Natural killer cell treated with Interleukin-12 subunit alpha and Interleukin-12 subunit beta and Interleukin-15 and Interleukin-18, amount 100 ng/mL, for 72 hours (primary cell): ENCODE measurements around the gene ZBP1. TPM values are rescaled to one million over a fixed set of nuclear protein-coding genes. Genes with fewer than 3 reads are reported as not detected.

Source experiments
- ATAC-seq, 2 donors: fragments of 150-1000 bp; cut with Tn5 transposase in 1 of 2; sonication (Bioruptor Pico), chemical (Tn5 transposase) in 1 of 2; 2 replicates each; pipeline ENCODE4 v1.10.0; 2021
- DNase-seq: peaks from one replicate; pipeline ENCODE4 v3.0.0; 2022; ENCODE audit warnings: low spot score
- H3K27ac Mint-ChIP-seq, 2 donors: 1 replicate in 1 of 2; 2 replicates in 1 of 2; pipeline ENCODE4 v1.8.0; 2022; ENCODE audit warnings: mixed read lengths in 2 of 2, mild to moderate bottlenecking in 1 of 2, moderate library complexity in 1 of 2
- H3K27me3 Mint-ChIP-seq, 2 donors: 1 replicate in 1 of 2; 2 replicates in 1 of 2; pipeline ENCODE4 v1.8.0; 2022; ENCODE audit warnings: mixed read lengths in 2 of 2
- H3K36me3 Mint-ChIP-seq: one replicate; pipeline ENCODE4 v1.8.0; 2022; ENCODE audit warnings: mixed read lengths
- H3K4me1 Mint-ChIP-seq, 2 donors: 1 replicate in 1 of 2; 2 replicates in 1 of 2; pipeline ENCODE4 v1.8.0; 2022; ENCODE audit warnings: low read depth in 2 of 2, mixed read lengths in 2 of 2, mild to moderate bottlenecking in 1 of 2
- H3K4me3 Mint-ChIP-seq: one replicate; pipeline ENCODE4 v1.8.0; 2022; ENCODE audit warnings: mixed read lengths
- H3K9me3 Mint-ChIP-seq: 2 replicates; pipeline ENCODE4 v1.8.0; 2022; ENCODE audit warnings: mixed read lengths
- total RNA-seq, 2 donors: library from RNA; stranded (reverse); gene quantifications; one replicate each; pipeline ENCODE4 v1.2.3, GENCODE V29; 2022

The ZBP1 gene
- total RNA-seq, 2 donors from 2014 or later, result 4.8 to 4.9 TPM

GRCh38 chr20:57582432-57583288 lies 37.6 kb downstream of the ZBP1 start:
- H3K27ac Mint-ChIP-seq, result no peak overlapping the region
- no peak for DNase-seq
- H3K36me3 Mint-ChIP-seq, result no peaks in the 10 kb centered on the region
- ATAC-seq, result no peak
- H3K27me3 Mint-ChIP-seq, result peaks cover 22 to 43% of the 10 kb centered on the region in 2 donors
- H3K4me3 Mint-ChIP-seq, result no peak overlapping the region
- H3K4me1 Mint-ChIP-seq, result no peaks in the 10 kb centered on the region
- H3K9me3 Mint-ChIP-seq, result no peaks in the 10 kb centered on the region

- Mint-ChIP-seq H3K27ac (no peak overlapping the region), H3K4me3 (no peak overlapping the region), H3K9me3 (no peaks in the 10 kb centered on the region), H3K27me3 (peaks cover 22 to 41% of the 10 kb centered on the region in 2 donors), H3K36me3 (no peaks in the 10 kb centered on the region), H3K4me1 (no peaks in the 10 kb centered on the region)
- ATAC-seq (no peak), DNase-seq (no peak)
Measured at GRCh38 chr20:57582029-57582378, 38.2 kb downstream of the ZBP1 start.

GRCh38 chr20:57581202-57582028 lies 38.8 kb downstream of the ZBP1 start:
- no peaks in the 10 kb centered on the region for H3K36me3 Mint-ChIP-seq
- no peak for ATAC-seq
- no peaks in the 10 kb centered on the region for H3K4me1 Mint-ChIP-seq
- H3K4me3 Mint-ChIP-seq, result no peak overlapping the region
- H3K27me3 Mint-ChIP-seq, result peaks cover 22 to 38% of the 10 kb centered on the region in 2 donors
- no peak for DNase-seq
- H3K27ac Mint-ChIP-seq, result no peak overlapping the region
- H3K9me3 Mint-ChIP-seq, result no peaks in the 10 kb centered on the region

GRCh38 chr20:57580478-57581201 lies 39.6 kb downstream of the ZBP1 start:
- Mint-ChIP-seq H3K9me3 (no peaks in the 10 kb centered on the region), H3K4me1 (no peaks in the 10 kb centered on the region), H3K4me3 (no peak overlapping the region), H3K27me3 (peaks cover 21 to 36% of the 10 kb centered on the region in 2 donors), H3K36me3 (no peaks in the 10 kb centered on the region), H3K27ac (no peak overlapping the region)
- DNase-seq, result no peak
- no peak for ATAC-seq

GRCh38 chr20:57579898-57580447 lies 40.3 kb downstream of the ZBP1 start:
- Mint-ChIP-seq H3K27ac (no peak overlapping the region), H3K9me3 (no peaks in the 10 kb centered on the region), H3K36me3 (no peaks in the 10 kb centered on the region), H3K27me3 (peaks cover 14 to 36% of the 10 kb centered on the region in 2 donors), H3K4me3 (no peak overlapping the region), H3K4me1 (no peaks in the 10 kb centered on the region)
- DNase-seq, result no peak
- ATAC-seq, result no peak

GRCh38 chr20:57579331-57579897 lies 40.8 kb downstream of the ZBP1 start:
- no peaks in the 10 kb centered on the region for H3K36me3 Mint-ChIP-seq
- H3K9me3 Mint-ChIP-seq, result no peaks in the 10 kb centered on the region
- DNase-seq, result no peak
- no peak overlapping the region for H3K4me3 Mint-ChIP-seq
- H3K27ac Mint-ChIP-seq, result no peak overlapping the region
- no peaks in the 10 kb centered on the region for H3K4me1 Mint-ChIP-seq
- no peak for ATAC-seq
- H3K27me3 Mint-ChIP-seq, result peaks cover 9 to 31% of the 10 kb centered on the region in 2 donors

- H3K9me3 Mint-ChIP-seq, result no peaks in the 10 kb centered on the region
- ATAC-seq, result no peak
- H3K4me3 Mint-ChIP-seq, result no peak overlapping the region
- DNase-seq, result no peak
- peaks cover 5 to 29% of the 10 kb centered on the region in 2 donors for H3K27me3 Mint-ChIP-seq
- H3K4me1 Mint-ChIP-seq, result no peaks in the 10 kb centered on the region
- no peak overlapping the region for H3K27ac Mint-ChIP-seq
- H3K36me3 Mint-ChIP-seq, result no peaks in the 10 kb centered on the region
Measured at GRCh38 chr20:57578476-57579165, 41.6 kb downstream of the ZBP1 start.

- no peak for ATAC-seq
- no peaks in the 10 kb centered on the region for H3K4me1 Mint-ChIP-seq
Measured at GRCh38 chr20:57577679-57578475, 42.3 kb downstream of the ZBP1 start.

GRCh38 chr20:57576617-57577550 lies 43.3 kb downstream of the ZBP1 start:
- Mint-ChIP-seq H3K9me3 (no peaks in the 10 kb centered on the region), H3K4me1 (no peaks in the 10 kb centered on the region)

More at GRCh38 chr20:57577679-57578475, 42.3 kb downstream of the ZBP1 start:
- Mint-ChIP-seq H3K27me3 (peaks cover 0 to 25% of the 10 kb centered on the region in 2 donors), H3K4me3 (no peak overlapping the region), H3K36me3 (no peaks in the 10 kb centered on the region), H3K27ac (no peak overlapping the region), H3K9me3 (no peaks in the 10 kb centered on the region)
- no peak for DNase-seq

GRCh38 chr20:57576002-57576401 lies 44.2 kb downstream of the ZBP1 start:
- DNase-seq (no peak), ATAC-seq (no peak)
- Mint-ChIP-seq H3K27me3 (peaks cover 0 to 14% of the 10 kb centered on the region in 2 donors), H3K36me3 (no peaks in the 10 kb centered on the region), H3K4me1 (no peaks in the 10 kb centered on the region), H3K9me3 (no peaks in the 10 kb centered on the region), H3K27ac (no peak overlapping the region), H3K4me3 (no peak overlapping the region)

More at GRCh38 chr20:57576617-57577550, 43.3 kb downstream of the ZBP1 start:
- no peak for DNase-seq
- Mint-ChIP-seq H3K4me3 (no peak overlapping the region), H3K27me3 (peaks cover 0 to 17% of the 10 kb centered on the region in 2 donors), H3K27ac (no peak overlapping the region), H3K36me3 (no peaks in the 10 kb centered on the region)
- no peak for ATAC-seq

- no peaks in the 10 kb centered on the region for H3K36me3 Mint-ChIP-seq
- H3K27ac Mint-ChIP-seq, result no peak overlapping the region
- no peak for DNase-seq
- H3K9me3 Mint-ChIP-seq, result no peaks in the 10 kb centered on the region
- no peaks in the 10 kb centered on the region for H3K4me1 Mint-ChIP-seq
- ATAC-seq, result no peak
- H3K27me3 Mint-ChIP-seq, result peaks cover 0 to 7% of the 10 kb centered on the region in 2 donors
- H3K4me3 Mint-ChIP-seq, result no peak overlapping the region
Measured at GRCh38 chr20:57574954-57575353, 45.3 kb downstream of the ZBP1 start.
